IPS-18a (cell line): Measurements from ENCODE around the gene CIAO2B.
"Not testable (repeated sequence)": the region's sequence is repeated elsewhere in the genome, so short reads cannot be mapped to it uniquely, and the experiment has no call there.

ENCODE experiments used
- H3K27ac ChIP-seq: one replicate; pipeline ENCODE4 v1.5.1; 2013; ENCODE audit warnings: low read length
- H3K27me3 ChIP-seq: one replicate; pipeline ENCODE4 v1.6.1; 2013; ENCODE audit warnings: mild to moderate bottlenecking, low read length; ENCODE audit not compliant: control insufficient read depth, insufficient read depth
- H3K36me3 ChIP-seq: one replicate; pipeline ENCODE4 v1.6.1; 2013; ENCODE audit warnings: low read depth, low read length; ENCODE audit not compliant: control insufficient read depth
- H3K4me1 ChIP-seq: one replicate; pipeline ENCODE4 v1.6.1; 2013; ENCODE audit warnings: low read depth, low read length; ENCODE audit not compliant: control insufficient read depth
- H3K4me3 ChIP-seq: one replicate; pipeline ENCODE4 v1.5.1; 2013; ENCODE audit warnings: low read length
- H3K9ac ChIP-seq: one replicate; pipeline ENCODE4 v1.6.1; 2013; ENCODE audit warnings: mild to moderate bottlenecking, low read length, moderate library complexity
- H3K9me3 ChIP-seq: one replicate; pipeline ENCODE4 v1.6.1; 2013; ENCODE audit warnings: low read depth, low read length; ENCODE audit not compliant: control insufficient read depth

The CIAO2B gene

GRCh38 chr16:66970775-66971720 is 36.8 kb upstream of the CIAO2B start:
- Histone ChIP-seq H3K36me3 (no peaks in the 10 kb centered on the region), H3K9ac (no peak overlapping the region), H3K4me3 (no peak overlapping the region), H3K27ac (no peak overlapping the region), H3K9me3 (no peaks in the 10 kb centered on the region), H3K4me1 (no peaks in the 10 kb centered on the region), H3K27me3 (no peaks in the 10 kb centered on the region)

GRCh38 chr16:66968847-66969246 is 34.6 kb upstream of the CIAO2B start:
- no peak overlapping the region for H3K9ac ChIP-seq
- H3K27ac ChIP-seq: no peak overlapping the region
- no peaks in the 10 kb centered on the region for H3K36me3 ChIP-seq
- no peak overlapping the region for H3K4me3 ChIP-seq
- no peaks in the 10 kb centered on the region for H3K9me3 ChIP-seq
- no peaks in the 10 kb centered on the region for H3K4me1 ChIP-seq
- H3K27me3 ChIP-seq: no peaks in the 10 kb centered on the region

- Histone ChIP-seq H3K9me3 (no peaks in the 10 kb centered on the region), H3K27me3 (no peaks in the 10 kb centered on the region), H3K4me1 (no peaks in the 10 kb centered on the region), H3K9ac (no peak overlapping the region), H3K36me3 (no peaks in the 10 kb centered on the region), H3K27ac (no peak overlapping the region), H3K4me3 (no peak overlapping the region)
Measured at GRCh38 chr16:66964049-66964448, 29.8 kb upstream of the CIAO2B start.

GRCh38 chr16:66961914-66962313 is 27.7 kb upstream of the CIAO2B start:
- Histone ChIP-seq H3K4me3 (no peak overlapping the region), H3K9me3 (no peaks in the 10 kb centered on the region), H3K27me3 (no peaks in the 10 kb centered on the region), H3K27ac (no peak overlapping the region), H3K4me1 (no peaks in the 10 kb centered on the region), H3K36me3 (no peaks in the 10 kb centered on the region), H3K9ac (no peak overlapping the region)

GRCh38 chr16:66961065-66961744 is 27.0 kb upstream of the CIAO2B start, which contains the start of gene CES3:
Gene CES3, plus strand, starts transcription at chr16:66961266. Its CDS starts 42 bp downstream, at chr16:66961308.
- Histone ChIP-seq H3K4me3 (peak within 1 kb of the TSS; percentile 54), H3K9me3 (no peaks in the 10 kb centered on the region), H3K36me3 (no peaks in the 10 kb centered on the region), H3K27me3 (no peaks in the 10 kb centered on the region), H3K4me1 (no peaks in the 10 kb centered on the region), H3K27ac (no peak within 1 kb of the TSS), H3K9ac (no peak within 1 kb of the TSS)

GRCh38 chr16:66960270-66960669 is 26.1 kb upstream of the CIAO2B start:
- Histone ChIP-seq H3K4me1 (no peaks in the 10 kb centered on the region), H3K27me3 (no peaks in the 10 kb centered on the region), H3K36me3 (no peaks in the 10 kb centered on the region), H3K27ac (no peak overlapping the region), H3K4me3 (no peak overlapping the region), H3K9me3 (no peaks in the 10 kb centered on the region), H3K9ac (no peak overlapping the region)

- H3K27me3 ChIP-seq: no peaks in the 10 kb centered on the region
- H3K27ac ChIP-seq: no peak overlapping the region
- H3K4me1 ChIP-seq: no peaks in the 10 kb centered on the region
- H3K4me3 ChIP-seq: no peak overlapping the region
- H3K36me3 ChIP-seq: no peaks in the 10 kb centered on the region
- H3K9me3 ChIP-seq: no peaks in the 10 kb centered on the region
- H3K9ac ChIP-seq: no peak overlapping the region
Measured at GRCh38 chr16:66959704-66960161, 25.5 kb upstream of the CIAO2B start.

- H3K27ac ChIP-seq: no peak overlapping the region
- H3K4me3 ChIP-seq: no peak overlapping the region
- no peaks in the 10 kb centered on the region for H3K27me3 ChIP-seq
- no peak overlapping the region for H3K9ac ChIP-seq
- H3K4me1 ChIP-seq: no peaks in the 10 kb centered on the region
- no peaks in the 10 kb centered on the region for H3K9me3 ChIP-seq
- H3K36me3 ChIP-seq: no peaks in the 10 kb centered on the region
Measured at GRCh38 chr16:66958857-66959703, 24.9 kb upstream of the CIAO2B start.

- not testable (repeated sequence) for H3K4me3 ChIP-seq, H3K9ac ChIP-seq, H3K27ac ChIP-seq, H3K4me1 ChIP-seq, H3K27me3 ChIP-seq, H3K36me3 ChIP-seq, H3K9me3 ChIP-seq
Measured at GRCh38 chr16:66956154-66956457, 21.9 kb upstream of the CIAO2B start.

GRCh38 chr16:66955363-66956153 is 21.4 kb upstream of the CIAO2B start:
- H3K4me1 ChIP-seq, H3K27me3 ChIP-seq, H3K9me3 ChIP-seq, H3K27ac ChIP-seq, H3K9ac ChIP-seq, H3K4me3 ChIP-seq, H3K36me3 ChIP-seq: not testable (repeated sequence)
